NCI-H2029 treated with DMSO at 0.1 percent for 48 hours (cell line): ENCODE results near the gene CHRM5.
"Not testable (repeated sequence)": the region's sequence is repeated elsewhere in the genome, so short reads cannot be mapped to it uniquely, and the experiment has no call there.

Experiments used
- DNase-seq: peaks from one replicate; lab custom pipeline; 2025; lab: John Stamatoyannopoulos, UW

Gene CHRM5

DNA sequence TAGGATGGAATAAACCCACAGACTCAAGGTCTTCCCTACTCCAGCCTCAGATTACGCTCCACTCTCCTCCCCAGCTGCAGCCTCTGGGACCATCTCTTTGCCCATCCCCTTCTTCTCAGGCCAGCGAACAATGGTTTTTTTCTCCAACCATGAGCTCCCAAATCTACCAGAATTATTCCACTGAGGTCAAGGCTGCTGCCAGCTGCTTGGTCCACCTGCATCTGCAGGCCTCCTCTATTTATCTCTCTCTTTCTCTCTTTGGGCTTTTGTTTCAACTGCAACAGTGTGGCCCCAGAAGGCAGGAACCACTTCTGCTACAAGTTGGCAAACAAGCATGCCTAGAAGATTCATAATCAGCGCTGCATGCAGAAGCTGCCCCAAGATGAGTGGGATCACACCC, 19.1 kb downstream of the CHRM5 start:
- DNase-seq: no peak

DNA sequence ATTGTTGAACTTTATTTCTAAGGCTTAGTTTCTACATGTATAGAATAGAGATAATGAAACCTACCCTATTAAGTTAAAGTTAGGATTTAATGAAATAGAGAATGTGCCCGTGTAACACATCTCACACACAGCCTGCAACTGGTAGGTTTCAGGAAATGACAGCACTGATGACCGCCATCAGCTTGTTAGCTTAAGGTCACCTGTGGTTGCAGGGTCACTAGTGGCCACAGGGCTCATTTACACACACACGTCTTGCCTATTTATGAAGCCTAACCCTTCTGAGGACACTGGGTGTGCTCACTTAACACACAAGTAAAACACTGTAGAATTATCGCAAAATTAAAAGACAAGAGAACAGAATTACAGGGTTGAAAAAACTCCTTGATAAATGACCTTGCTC, 20.1 kb downstream of the CHRM5 start:
- no peak for DNase-seq

DNA sequence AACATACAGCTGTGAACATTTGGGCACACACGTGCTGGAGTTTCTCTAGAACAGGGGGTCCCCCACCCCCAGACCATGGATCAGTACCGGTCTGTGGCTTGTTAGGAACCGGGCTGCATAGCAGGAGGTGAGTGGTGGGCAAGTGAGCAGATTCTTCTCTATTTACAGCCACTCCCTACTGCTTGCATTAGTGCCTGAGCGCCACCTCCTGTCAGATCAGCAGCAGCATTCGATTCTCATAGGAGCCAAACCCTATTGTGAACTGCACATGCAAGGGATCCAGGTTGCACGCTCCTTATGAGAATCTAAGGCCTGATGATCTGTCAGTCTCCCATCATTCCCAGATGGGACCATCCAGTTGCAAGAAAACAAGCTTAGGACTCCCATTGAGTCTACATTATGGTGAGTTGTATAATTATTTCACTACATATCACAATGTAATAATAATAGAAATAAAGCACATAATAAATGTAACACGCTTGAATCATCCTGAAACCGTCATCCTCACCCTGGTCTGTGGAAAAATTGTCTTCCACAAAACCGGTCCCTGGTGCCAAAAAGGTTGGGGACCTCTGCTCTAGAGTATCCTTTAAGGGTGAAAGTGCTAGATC, 25.8 kb downstream of the CHRM5 start:
- no peak for DNase-seq

DNA sequence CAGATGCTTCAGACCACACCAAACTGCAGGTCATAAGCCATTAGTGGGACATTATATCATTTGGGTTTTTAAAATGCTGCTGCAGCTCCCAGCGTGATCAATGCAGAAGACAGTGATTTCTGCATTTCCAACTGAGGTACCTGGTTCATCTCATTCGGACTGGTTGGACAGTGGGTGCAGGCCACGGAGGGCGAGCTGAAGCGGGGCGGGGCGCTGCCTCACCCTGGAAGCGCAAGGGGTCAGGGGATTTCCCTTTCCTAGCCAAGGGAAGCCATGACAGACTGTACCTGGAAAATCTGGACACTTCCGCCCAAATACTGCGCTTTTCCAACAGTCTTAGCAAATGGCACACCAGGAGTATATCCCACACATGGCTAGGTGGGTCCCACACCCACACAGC, 27.4 kb downstream of the CHRM5 start:
- DNase-seq: not testable (repeated sequence)

DNA sequence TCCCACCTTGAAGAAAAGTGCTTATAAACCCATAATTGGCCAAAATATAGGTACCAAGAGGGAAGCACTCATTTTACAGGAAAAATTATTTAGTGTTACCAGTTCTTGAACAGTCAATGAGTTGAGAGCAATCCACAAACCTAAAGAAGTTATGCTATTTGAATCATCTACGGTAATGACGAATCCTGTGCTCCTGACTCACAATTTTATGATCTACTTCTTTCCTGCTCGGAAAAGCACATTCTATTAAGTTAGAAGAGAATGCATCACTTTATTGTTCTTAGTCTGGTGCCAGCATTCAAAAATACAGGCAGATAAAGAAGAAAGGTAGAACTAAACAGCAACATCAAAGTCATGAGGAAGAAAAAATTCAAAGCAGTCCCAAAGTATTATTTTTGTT, 33.2 kb downstream of the CHRM5 start:
- DNase-seq: no peak

DNA sequence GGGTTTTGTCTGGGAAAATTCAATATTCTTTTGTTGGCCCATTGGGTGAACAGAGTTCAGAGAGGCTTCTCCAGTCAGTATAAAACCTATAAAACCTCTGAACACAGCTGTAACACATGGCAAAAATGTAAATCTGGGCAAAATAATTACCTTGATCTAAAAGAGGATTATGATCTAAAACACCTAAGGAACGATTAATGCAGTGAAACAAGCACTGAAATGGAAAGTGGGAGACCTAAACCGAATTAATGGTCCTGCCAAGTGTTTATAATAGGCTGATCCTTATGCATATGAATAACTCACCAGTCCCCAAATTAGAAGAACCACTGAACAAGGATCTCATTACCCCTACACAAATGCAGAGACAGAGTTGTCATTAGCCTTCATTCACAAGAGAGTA, 38.1 kb downstream of the CHRM5 start:
- no peak for DNase-seq

DNA sequence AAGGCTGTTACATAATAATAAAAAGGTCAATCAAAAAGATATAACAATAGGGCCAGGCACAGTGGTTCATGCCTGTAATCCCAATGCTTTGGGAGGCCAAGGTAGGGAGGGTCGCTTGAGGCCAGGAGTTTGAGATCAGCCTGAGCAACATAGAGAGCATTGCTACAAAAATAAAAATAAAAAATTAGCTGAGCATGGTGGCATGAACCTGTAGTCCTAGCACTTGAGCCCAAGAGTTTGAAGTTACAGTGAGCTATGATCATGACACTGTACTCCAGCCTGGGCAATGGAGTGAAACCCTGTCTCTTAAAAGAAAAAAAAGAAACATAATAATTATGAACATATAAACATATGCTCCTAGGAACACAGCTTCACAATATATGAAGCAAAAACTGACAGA, 41.4 kb downstream of the CHRM5 start:
- DNase-seq: no peak

DNA sequence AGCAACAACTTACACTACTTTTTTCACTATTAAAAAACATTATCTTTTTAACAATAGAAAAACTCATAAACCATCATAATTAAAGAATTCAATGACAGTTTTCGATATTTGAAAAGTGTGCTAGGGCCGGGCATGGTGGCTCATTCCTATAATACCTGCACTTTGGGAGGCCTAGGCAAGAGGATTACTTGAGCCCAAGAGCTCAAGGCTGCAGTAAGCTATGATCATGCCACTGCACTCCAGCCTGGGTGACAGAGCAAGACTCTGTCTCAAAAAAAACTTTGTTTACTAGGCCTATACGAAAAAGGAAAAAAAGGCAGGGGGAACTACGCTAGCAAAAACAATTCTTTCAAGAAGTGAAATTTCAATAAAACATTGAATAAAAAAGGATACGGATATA, 42.6 kb downstream of the CHRM5 start:
- DNase-seq: no peak

DNA sequence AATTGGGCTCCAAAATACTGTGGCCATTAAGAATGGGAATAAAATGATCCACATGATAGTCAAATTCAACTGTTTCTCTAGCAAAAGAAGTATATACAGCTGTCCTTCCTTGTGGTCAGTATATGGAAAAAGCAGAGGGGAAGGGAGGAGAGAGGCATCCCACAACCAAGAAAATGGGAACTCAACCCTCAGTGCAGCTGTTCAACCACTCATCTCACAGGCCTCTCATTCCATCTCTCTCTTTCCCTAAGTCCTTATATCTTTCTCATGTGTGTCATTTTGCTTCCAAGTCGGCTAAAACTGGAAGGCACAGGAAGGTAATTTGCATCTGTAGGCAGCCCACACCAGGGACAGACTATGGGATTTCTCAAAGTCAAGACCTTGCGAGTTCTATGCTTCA, 43.2 kb downstream of the CHRM5 start:
- no peak for DNase-seq

DNA sequence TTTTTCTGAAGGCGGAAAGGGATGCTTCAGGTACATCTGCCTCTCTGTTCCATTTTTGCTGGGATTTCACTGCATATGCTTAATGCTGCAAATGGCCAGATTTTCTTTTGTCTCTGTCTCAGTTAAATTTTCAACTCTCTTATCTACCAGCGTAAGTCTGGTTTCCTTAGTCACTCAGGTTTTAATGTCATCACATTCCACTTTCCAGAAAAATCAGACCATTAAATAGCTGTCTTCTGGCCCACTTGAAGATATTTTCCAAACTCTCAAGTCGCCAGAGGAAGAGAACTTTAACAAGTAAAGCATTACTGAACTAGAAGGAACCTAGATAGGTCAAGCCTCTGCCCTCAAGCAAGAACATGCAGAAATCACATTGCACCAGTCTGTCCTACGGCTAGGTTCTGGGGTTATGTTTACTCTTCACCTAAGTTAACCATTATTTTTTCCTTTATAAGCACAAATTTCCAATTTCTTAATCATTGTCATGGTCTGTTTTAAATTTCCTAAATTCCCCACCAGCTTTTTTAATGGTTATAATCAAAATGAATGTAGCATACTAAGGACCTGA, 44.2 kb downstream of the CHRM5 start:
- no peak for DNase-seq

DNA sequence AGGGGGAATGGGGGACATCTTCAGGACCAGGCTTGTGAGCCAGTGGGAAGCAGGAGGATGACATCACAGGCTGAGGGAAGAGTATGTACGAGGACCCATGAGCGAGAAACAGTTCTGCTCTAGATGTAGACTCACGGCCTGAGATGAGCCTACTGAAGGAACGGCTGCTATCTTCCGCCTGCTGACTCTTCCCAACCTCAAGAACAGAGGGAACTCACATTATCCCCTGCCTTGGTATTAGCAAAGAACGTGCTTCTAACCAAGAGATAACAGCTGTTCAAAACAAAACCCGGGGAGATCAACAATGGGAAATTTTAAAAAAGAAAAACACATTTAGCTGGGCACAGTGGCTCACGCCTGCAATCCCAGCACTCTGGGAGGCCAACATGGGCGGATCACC, 45.4 kb downstream of the CHRM5 start:
- no peak for DNase-seq

DNA sequence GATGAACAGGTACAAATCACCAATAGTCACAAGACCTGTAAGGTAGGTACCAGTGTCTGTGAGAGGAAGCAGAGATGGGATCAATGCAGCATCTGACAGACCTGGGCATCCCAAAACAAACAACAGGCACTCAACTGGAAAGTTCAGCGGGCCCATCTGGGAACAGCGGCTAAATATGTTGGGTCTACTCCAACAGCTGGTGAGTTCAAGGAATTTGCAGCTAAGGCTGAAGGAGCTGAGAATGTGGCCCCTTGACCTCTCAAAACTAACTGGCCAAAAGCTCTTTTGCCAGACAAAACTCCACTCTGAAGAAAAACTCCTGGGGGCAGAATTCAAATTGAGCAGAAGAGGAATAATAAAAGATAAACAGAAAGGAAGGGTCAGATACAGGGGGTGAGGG, 46.3 kb downstream of the CHRM5 start:
- DNase-seq: no peak

DNA sequence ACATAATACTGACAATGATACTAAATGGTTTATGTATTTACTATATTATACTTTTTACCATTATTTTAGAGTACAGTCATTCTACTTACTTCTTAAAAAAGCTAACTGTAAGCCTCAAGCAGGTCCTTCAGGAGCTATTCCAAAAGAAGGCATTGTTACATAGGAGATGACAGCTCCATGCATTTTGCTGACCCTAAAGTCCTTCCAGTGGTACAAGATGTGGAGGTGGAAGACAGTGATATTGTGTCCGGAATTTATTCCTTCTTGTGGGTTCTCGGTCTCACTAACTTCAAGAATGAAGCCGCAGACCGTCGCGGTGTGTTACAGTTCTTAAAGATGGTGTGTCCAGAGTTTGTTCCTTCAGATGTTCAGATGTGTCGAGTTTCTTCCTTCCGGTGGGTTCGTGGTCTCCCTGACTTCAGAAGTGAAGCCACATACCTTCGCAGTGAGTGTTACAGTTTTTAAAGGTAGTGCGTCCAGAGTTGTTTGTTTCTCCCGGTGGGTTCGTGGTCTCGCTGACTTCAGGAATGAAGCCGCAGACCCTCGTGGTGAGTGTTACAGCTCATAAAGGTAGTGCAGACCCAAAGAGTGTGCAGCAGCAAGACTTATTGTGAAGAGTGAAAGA, 49.8 kb downstream of the CHRM5 start:
- DNase-seq: no peak

DNA sequence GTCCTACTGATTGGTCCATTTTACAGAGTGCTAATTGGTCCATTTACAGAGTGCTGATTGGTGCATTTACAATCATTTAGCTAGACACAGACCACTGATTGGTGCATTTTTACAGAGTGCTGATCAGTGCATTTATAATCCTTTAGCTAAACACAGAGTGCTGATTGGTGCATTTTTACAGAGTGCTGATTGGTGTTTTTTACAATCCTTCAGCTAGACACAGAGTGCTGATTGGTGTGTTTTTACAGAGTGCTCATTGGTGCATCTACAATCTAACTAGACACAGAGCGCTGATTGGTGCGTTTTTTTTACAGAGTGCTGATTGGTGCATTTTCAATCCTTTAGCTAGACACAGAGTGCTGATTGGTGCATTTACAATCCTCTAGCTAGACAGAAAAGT, 50.4 kb downstream of the CHRM5 start:
- DNase-seq: not testable (repeated sequence)

DNA sequence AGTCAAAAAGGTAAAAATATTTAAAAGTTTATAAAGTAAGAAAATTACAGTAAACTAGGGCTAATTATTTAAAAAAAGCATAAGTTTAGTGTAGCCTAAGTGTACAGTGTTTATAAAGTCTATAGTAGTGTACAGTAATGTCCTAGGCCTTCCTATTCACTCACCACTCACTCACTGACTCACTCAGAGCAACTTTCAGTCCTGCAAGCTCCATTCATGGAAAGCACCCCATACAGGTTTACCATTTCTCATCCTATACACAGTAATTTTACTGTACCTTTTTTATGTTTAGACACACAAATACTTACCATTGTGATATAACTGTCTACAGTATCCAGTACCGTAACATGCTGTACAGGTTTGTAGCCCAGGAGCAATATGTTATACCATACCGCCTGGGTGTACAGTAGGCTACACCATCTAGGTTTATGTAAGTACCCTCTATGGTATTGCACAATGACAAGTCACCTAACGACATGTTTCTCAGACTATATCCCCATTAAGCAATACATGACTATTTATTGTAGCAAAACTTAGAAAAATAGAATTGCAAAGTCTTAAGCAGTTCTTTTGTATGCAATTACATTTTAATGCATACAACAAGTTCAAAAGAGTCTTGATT, 51.2 kb downstream of the CHRM5 start:
- no peak for DNase-seq

DNA sequence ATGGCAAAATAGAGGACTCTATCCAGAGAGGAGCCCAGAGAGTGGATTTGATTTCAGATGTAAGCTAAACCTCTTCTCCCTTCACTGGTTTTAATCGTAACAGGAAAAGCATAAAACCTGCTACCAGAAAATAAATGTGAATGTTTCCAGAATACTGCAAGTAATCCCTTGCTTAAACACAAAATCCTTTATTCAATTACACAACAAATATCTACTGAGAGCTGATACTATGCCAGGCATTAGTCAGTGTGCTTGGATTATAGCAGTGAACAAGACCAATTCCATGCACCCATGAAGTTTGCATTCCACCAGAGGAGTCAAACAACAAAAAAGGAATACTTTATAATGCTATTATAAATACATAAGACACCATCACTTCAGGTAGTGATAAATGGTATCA, 55.6 kb downstream of the CHRM5 start:
- DNase-seq: no peak

DNA sequence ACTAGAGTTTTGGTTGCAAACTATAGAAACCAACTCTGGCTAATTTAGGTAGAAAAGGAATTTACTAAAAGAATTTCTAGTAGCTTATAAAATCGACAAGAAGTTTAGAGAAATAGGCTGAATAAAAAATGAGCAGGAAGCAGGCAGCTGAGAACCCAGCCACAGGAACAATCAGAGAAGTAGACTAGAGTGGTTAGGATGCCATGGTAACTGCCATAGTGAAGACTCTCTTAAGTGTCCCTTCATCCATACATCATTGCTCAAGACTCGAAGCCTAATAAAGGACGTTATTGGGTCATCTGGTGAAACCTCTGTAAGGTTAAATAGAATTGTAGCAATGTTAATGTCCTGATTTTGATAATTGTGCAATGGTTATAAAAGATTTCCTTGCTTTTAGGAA, 57.0 kb downstream of the CHRM5 start:
- no peak for DNase-seq

DNA sequence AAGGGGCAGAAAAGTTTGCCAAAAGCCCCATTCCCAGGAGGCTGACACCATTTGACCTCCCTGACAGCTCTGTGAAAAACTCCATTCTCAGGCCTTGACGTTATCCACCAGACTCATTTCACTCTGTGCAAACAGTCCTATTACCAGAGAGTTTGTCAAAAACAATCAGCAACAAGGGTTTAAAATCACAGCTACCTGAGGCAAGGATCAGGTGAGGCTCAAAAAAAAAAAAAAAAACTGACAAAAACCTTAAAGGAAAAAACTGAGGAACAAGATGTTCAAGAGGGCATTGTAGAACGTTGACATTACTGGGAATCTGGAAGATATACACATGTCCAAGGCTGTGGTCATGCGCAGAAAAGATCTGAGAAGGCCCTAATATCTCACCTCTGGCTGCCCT, 59.3 kb downstream of the CHRM5 start:
- DNase-seq: no peak

DNA sequence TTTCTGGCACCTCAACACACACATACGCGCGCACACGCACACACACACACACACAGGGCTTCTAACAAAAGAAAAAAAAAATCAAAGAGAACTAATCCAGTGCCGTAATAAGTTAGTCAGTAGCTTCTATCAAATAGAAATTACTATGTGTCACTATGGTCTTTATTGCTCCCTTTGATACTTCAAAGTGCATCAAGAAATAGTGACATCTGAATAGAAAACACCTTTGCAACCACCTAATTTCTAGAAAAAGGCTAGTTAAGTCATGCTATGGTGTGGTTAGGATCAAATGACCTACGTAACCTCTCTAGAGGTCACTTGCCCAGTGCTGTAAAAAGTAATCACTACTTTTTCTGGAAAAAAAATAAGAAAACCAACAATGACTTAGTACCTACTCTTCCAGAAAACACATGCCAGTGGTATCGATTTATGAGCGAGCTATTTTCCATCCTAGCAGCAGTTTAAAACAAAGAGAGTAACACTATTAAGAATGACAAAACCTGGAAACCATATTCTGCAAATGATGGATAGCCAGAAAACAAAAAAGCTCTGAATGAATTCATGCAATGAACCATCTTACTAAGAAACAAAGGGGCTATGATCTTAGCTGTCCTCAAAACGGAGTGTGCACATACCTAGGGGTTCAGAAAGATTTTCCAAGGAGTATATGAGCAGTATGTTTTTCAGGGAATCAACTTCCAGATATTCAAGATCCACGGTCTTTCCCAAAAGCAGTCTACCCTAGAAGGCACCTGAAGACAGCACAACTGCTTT, 63.9 kb downstream of the CHRM5 start:
- no peak for DNase-seq

DNA sequence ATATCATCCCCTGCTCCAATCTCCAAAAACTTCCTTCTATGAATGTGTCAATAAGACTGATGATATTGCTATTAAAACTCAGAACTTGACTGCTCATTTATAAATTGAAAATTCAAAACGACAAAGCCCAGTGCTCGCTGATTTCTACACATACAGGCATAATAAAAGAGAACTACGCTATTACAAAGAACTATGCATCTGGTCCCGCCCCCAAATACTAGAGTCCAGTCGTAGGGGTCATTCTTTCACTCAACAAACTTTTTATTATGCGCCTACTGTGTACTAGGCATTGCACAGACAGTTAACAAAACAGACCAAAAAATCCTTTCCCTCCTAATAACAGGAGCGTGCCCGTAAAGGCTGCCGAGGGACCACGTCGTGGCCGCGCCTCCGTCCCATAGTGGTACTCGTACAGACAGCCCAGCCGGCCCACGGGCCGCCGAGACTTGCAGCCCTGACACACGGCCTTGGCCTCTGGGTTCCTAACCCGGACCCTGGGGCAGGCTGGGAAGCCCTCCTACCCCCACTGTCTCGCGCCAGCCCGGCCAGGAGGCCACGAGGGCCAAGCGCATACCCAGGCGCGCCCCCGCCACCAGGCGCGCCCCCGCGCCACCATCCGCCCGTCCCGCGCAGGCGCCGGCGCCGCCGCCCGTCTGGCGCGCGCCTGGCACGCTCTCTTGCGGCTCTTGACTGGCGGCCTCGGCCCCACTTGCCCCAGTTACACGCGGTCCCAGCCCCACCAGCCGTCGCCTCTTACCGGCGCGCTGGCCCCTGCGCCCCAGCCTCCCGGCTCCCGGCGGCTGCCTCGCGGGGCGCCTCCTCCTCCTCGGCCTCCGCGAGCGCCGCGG, 70.0 kb downstream of the CHRM5 start:
- DNase-seq: no peak

DNA sequence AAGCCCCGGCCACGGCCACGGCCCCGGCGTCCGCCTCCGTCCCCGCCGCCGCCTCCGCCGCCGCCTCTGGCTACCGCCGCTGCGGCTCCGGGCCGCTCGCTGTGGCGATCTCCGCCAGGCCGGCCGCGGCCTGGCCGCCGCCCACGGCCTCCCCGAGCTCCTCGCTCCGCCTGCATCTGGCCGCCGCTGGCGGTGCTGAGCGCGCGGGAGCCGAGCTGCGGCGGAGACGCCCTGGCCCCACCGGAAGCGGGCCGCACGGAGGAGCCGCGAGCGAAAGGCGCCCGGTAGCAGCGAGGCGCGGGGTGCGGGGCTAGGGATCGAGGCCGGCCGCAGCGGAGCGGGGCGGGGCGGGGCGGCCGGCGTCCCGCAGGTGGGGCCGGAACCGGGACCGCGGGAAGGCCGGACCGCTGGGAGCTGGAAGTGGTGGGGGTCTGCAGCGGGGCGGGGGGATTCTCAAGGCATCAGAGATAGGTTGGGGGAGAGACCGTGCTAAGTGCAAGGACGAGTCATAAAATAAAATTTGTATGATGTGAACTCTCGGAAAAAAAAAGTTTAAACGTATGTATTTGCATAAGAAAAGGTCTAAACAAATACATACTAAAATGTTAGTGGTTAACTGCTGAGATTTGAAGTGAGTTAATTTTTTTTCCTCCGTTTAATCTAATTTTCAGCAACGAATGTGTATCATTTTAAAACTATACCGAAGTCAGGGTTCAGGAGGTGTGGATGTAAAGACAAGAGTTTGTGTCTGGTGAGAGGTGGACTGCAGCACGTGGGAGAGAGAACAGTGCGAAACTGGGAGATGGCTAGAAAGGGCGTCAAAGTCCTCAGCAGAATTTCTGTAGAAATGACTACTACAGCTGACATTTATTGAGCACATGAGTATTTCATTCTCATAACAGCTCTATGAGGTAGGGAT, 70.8 kb downstream of the CHRM5 start, which contains the start of gene AVEN:
TSS of gene AVEN (minus strand) at position 334 of the 919 bp plus-strand sequence. CDS start at position 176, 158 bp downstream.
- DNase-seq: no peak
